ENCODE results near the gene NID1.

NID1 gene

GRCh38 chr1:235992868-235993267 is 72.0 kb downstream of the NID1 start:
- Histone ChIP-seq H3K27ac (no peak overlapping the region), H3K4me3 (ENCODE audit: low read depth, low read length) (no peak overlapping the region), H3K4me2 (ENCODE audit: low read length) (no peak overlapping the region), H3K36me3 (ENCODE audit: control insufficient read depth, insufficient read depth, low read length) (no peaks in the 10 kb centered on the region), H3K4me1 (no peaks in the 10 kb centered on the region), H3K79me2 (no peaks in the 10 kb centered on the region), H3K27me3 (ENCODE audit: control insufficient read depth, insufficient read depth, low read length) (no peaks in the 10 kb centered on the region), H3K9me3 (ENCODE audit: control insufficient read depth, low read length) (no peaks in the 10 kb centered on the region), H2AFZ (no peak overlapping the region), H3K9ac (no peak overlapping the region)
- TF ChIP-seq CTCF (IDR thresholded peaks at IDR 0.05) = no peak

GRCh38 chr1:235992346-235992745 is 72.5 kb downstream of the NID1 start:
- Histone ChIP-seq H3K4me1 (no peaks in the 10 kb centered on the region), H3K27ac (no peak overlapping the region), H3K9ac (no peak overlapping the region), H3K79me2 (no peaks in the 10 kb centered on the region), H3K36me3 (ENCODE audit: control insufficient read depth, insufficient read depth, low read length) (no peaks in the 10 kb centered on the region), H3K27me3 (ENCODE audit: control insufficient read depth, insufficient read depth, low read length) (no peaks in the 10 kb centered on the region), H2AFZ (no peak overlapping the region), H3K9me3 (ENCODE audit: control insufficient read depth, low read length) (no peaks in the 10 kb centered on the region), H3K4me3 (ENCODE audit: low read depth, low read length) (no peak overlapping the region), H3K4me2 (ENCODE audit: low read length) (no peak overlapping the region)
- TF ChIP-seq CTCF (IDR thresholded peaks at IDR 0.05) = no peak

- H3K79me2 ChIP-seq = no peaks in the 10 kb centered on the region
- no peaks in the 10 kb centered on the region for H3K9me3 ChIP-seq (ENCODE audit: control insufficient read depth, low read length)
- no peak overlapping the region for H2AFZ ChIP-seq
- H3K27ac ChIP-seq = no peak overlapping the region
- H3K9ac ChIP-seq = no peak overlapping the region
- TF ChIP-seq CTCF (IDR thresholded peaks at IDR 0.05) = no peak
- H3K4me1 ChIP-seq = no peaks in the 10 kb centered on the region
- H3K4me2 ChIP-seq (ENCODE audit: low read length) = no peak overlapping the region
- no peaks in the 10 kb centered on the region for H3K36me3 ChIP-seq (ENCODE audit: control insufficient read depth, insufficient read depth, low read length)
- H3K4me3 ChIP-seq (ENCODE audit: low read depth, low read length) = no peak overlapping the region
- no peaks in the 10 kb centered on the region for H3K27me3 ChIP-seq (ENCODE audit: control insufficient read depth, insufficient read depth, low read length)
These were observed 74.5 kb downstream of the NID1 start for GRCh38 chr1:235990330-235990795.

GRCh38 chr1:235989105-235989504 is 75.8 kb downstream of the NID1 start:
- Histone ChIP-seq H2AFZ (no peak overlapping the region), H3K4me2 (ENCODE audit: low read length) (no peak overlapping the region), H3K4me3 (ENCODE audit: low read depth, low read length) (no peak overlapping the region), H3K9me3 (ENCODE audit: control insufficient read depth, low read length) (no peaks in the 10 kb centered on the region), H3K9ac (no peak overlapping the region), H3K36me3 (ENCODE audit: control insufficient read depth, insufficient read depth, low read length) (no peaks in the 10 kb centered on the region), H3K79me2 (no peaks in the 10 kb centered on the region), H3K4me1 (no peaks in the 10 kb centered on the region), H3K27me3 (ENCODE audit: control insufficient read depth, insufficient read depth, low read length) (no peaks in the 10 kb centered on the region), H3K27ac (no peak overlapping the region)
- no peak for TF ChIP-seq CTCF (IDR thresholded peaks at IDR 0.05)

- Histone ChIP-seq H3K9me3 (ENCODE audit: control insufficient read depth, low read length) (no peaks in the 10 kb centered on the region), H3K79me2 (no peaks in the 10 kb centered on the region), H3K9ac (no peak overlapping the region), H3K27ac (no peak overlapping the region), H2AFZ (no peak overlapping the region), H3K4me3 (ENCODE audit: low read depth, low read length) (no peak overlapping the region), H3K27me3 (ENCODE audit: control insufficient read depth, insufficient read depth, low read length) (no peaks in the 10 kb centered on the region), H3K4me1 (no peaks in the 10 kb centered on the region), H3K36me3 (ENCODE audit: control insufficient read depth, insufficient read depth, low read length) (no peaks in the 10 kb centered on the region), H3K4me2 (ENCODE audit: low read length) (no peak overlapping the region)
- no peak for TF ChIP-seq CTCF (IDR thresholded peaks at IDR 0.05)
These were observed 78.0 kb downstream of the NID1 start for GRCh38 chr1:235986869-235987268.

All from parathyroid adenoma (tissue), 2 donors.